Activated T-cell treated with anti-CD3 and anti-CD28 coated beads for 4 hours (primary cell): Measurements from ENCODE around the gene PLP1.
"Not testable (repeated sequence)": the region's sequence is repeated elsewhere in the genome, so short reads cannot be mapped to it uniquely, and the experiment has no call there.

ENCODE experiments used
- DNase-seq: peaks from one replicate; pipeline ENCODE4 v3.0.0-alpha.2; 2020

Gene PLP1

DNA sequence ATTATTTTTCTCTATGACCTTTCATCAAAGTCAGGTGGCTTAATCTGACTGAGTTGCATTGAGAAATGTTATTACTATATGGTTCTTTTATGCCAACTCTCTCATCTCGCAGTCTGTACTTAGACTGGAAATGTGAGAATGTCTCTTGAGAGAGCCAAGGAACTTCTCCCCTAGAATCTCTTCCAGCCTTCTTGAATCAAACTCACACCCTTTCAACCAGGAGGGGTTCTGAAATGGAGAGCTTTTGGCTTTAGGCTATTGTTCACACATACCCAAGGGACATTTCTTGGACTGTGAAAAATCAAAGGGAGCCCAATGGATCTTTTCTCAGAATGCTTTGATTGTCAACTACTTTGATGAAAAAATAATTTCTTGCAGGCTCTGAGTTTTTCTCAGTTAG is 5.1 kb downstream of the PLP1 start:
- DNase-seq, result no peak

DNA sequence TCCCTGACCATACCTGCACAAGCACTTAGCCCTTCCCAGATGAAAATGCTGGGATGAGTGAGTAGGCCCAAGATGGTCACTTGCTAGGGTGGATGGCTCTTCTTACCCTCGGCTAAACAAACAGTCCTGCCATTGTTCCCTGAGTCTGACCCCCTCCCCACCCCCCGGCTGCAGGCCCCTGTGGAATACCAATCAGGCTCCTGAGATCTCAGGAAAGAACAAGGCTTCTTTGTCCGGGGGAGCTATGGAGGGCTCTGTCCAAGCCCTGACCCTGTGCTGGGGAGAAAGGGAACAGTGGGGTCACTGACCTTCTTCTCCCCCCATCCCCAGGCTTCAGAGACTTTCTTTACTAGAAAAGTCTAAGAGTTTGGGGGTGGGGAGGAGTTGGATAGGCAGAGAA is 6.0 kb downstream of the PLP1 start:
- no peak for DNase-seq

DNA sequence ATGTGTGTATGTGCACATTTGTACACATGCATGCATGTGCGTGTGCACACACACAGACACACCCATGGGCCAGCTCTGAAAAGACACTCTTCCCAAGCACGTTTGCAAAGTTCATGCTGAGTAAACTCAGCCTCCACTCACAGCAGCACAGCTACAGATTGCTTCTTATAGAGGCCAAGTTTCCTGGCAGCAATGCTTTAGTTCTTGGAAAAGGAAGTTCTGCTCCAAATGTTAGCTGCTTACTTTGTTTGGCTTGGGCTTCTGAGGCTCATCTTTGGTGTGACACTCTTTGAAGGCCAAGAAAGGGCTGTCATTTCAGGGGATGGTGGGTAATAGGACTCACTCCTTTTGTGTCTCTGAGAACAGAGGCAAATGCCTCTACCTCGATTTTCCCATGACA is 6.6 kb downstream of the PLP1 start:
- no peak for DNase-seq

DNA sequence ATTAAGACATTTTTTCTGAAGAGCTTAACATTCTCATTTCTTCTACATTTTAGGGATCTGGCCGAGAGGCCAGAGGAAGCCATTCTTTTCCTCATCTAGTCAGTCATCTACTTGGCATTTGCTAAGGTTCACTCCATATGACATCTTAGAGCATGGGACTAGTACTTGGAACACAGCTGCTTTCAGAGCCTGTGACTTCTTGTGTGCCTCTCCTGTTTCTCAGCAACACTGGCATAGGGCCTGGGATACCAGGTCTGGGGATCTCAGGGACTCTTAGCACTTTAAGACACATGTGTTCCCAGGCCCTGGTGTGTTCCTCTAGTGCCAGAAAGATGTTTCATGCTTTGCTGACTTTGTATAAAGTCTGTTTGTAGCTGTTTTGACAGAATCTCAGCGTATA is 7.3 kb downstream of the PLP1 start:
- DNase-seq, result no peak

DNA sequence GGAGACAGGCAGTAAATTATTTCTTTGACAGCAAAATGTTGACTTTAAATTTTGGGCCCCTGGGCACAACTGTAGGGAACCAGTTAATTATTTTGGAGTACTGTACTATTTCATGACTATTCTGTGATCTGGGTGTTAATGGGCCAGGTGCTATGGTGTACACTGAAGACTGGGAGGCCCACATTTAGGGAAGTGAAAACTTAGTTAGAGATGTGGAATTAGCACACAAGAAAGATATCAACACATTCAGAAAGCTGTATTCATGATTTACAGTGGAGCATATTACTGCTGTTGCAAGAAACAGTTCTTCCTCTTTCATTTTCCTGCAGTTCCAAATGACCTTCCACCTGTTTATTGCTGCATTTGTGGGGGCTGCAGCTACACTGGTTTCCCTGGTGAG is 12.4 kb downstream of the PLP1 start:
- DNase-seq, result no peak

DNA sequence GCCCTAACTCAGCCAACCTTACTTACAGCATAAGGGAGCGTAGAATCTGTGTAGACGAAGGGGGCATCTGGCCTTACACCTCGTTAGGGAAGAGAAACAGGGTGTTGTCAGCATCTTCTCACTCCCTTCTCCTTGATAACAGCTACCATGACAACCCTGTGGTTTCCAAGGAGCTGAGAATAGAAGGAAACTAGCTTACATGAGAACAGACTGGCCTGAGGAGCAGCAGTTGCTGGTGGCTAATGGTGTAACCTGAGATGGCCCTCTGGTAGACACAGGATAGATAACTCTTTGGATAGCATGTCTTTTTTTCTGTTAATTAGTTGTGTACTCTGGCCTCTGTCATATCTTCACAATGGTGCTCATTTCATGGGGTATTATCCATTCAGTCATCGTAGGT is 14.6 kb downstream of the PLP1 start:
- no peak for DNase-seq

DNA sequence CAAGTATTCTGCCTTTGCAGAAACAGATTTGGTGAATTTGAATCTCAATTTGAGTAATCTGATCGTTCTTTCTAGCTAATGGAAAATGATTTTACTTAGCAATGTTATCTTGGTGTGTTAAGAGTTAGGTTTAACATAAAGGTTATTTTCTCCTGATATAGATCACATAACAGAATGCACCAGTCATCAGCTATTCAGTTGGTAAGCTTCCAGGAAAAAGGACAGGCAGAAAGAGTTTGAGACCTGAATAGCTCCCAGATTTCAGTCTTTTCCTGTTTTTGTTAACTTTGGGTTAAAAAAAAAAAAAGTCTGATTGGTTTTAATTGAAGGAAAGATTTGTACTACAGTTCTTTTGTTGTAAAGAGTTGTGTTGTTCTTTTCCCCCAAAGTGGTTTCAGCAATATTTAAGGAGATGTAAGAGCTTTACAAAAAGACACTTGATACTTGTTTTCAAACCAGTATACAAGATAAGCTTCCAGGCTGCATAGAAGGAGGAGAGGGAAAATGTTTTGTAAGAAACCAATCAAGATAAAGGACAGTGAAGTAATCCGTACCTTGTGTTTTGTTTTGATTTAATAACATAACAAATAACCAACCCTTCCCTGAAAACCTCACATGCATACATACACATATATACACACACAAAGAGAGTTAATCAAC is 15.3 kb downstream of the PLP1 start:
- DNase-seq, result no peak

DNA sequence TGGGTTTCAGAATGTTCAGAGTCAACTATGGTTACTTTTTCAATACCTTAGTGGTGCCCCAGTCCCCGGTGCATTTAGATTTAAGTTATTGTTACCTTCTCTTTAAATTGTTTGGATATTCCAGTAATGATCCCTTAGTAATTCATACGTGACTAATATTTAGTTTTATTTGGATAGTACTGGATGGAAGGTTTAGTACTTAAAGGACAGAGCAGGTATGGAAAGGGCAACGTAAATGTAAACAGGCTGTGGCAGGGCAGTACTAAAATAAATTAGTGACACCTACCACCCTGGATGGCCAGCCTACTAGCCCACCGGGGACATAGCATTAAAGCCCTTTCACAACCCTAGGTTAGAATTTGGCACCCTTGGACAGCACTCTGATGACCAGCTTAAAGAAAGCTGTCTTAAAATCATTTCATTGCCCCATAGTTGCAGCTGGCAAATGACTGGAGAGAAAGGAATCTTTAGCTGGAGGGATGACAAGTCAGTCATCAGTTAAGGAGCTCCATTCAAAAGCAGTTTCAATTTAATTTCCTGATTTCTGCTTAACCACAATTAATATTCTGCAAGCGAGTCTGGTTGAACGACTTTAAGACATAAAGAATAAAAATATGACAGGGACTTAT is 16.4 kb downstream of the PLP1 start:
- DNase-seq, result no peak

DNA sequence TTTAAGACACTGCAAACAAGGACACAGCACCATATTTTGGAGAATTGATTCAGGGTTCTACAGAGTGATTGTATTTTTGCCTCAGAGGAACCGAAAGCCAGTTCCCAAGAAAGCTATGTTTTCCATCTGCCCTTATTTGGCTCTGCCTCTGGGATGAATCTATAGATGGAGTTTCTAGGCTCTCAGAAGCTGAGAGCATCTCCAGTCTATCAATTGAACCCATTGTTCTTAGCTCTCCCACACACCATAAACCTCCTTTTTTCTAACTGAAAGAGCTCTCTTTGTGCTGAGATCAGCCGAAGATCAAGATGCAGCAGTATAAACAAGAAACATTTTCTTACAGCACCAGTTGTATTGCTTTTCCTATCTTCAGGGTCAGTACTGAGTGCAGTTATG is 16.9 kb downstream of the PLP1 start:
- no peak for DNase-seq

DNA sequence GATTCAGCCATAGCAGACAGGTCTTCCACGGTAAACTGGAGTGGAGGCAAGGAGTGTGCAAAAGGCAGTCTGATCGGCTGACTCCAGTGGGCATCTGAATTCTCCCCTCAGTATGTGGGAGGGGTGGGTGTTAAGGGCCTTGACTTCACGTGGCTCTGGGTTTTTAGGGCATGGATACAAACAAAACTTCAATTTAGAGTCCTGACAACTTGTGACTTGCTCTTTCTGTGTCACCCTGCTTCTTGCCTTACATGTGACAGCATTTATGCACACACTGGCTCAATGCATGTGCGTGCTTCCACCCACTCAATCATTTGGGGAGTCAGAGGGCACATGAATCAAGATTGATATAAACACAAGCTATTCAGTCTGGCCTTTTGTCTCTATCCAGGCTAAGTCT is 17.5 kb downstream of the PLP1 start:
- DNase-seq, result no peak

DNA sequence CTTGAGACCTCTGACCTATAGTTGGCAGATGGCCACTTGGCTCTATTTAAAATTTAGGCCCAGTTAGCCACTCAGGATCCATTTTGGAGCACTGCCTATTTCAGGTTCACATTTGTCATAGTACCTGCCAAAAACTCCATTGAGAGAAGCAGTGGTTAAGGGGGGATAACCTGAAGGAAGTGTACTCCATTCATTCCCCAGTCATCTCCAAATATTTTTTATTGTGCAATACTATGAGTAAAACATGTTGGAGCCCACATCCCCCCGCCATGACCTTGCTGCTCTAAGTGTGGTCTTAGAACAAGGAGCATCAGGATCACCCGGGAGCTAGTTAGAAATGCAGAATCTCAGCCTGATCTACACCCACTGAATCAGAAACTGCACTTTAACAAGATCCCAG is 21.1 kb downstream of the PLP1 start:
- no peak for DNase-seq

DNA sequence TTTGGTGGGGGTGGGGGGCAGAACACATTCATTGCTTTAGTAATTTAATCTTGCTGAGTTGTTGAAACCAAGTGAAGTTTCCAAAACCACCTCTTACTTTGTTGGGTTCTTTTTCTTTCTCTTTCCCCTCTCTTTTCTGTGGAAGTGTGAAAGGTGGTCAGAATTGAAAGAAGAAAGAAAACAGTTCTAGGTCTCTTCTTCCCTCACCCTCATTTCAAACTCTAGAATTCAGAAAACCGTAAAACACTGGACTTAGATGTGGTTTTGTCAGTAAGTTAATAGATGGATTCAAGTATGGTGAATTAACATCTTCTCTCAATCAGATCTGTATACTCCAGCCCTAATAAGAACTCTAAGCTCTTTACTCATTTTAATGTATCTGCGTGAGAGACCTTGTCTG is 23.7 kb downstream of the PLP1 start:
- no peak for DNase-seq

DNA sequence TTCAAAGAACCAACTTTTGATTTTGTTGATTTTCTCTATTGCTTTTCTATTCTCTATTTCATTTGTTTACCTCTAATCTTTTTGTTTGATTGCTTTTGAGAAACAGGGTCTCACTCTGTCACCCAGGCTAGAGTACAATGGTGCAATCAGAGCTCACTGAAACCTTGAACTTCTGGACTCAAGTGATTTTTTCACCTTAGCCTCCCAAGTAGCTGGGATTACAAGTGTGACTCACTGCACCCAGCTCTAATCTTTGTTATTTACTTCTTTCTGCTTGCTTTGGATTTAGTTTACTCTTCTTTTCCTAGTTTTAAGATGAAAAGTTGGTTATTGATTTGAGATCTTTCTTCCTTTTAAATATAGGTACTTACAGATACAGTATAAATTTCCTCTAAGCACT is 29.2 kb downstream of the PLP1 start:
- DNase-seq, result no peak

DNA sequence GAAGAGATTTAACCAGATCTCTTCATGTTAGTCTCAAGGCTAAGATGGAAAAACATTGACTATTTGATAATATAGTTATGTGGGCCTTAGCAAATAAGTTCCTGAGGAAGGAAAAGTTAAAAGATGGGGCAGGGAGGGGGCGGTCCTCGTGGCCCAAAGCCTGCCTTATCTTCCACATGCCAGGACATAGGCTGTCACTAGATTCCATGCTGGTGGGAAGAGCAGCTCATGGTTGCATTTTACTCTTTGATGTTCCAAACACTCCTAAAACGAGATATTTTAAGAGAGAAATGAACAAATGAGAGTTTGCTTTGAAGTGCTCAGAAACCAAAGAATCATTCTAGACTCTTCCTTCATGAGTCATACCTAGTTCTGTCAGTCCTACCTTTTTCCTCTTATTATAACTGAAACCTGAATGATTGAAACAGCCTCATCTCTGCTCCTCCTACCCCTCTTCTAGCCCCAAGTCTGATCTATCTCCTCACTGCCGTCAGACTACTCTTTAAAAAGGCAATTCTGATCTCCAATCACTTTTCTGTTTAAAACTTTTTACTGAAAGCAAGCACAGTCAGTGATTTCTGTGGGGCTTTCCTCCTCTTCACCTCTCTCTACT is 30.3 kb downstream of the PLP1 start:
- no peak for DNase-seq

DNA sequence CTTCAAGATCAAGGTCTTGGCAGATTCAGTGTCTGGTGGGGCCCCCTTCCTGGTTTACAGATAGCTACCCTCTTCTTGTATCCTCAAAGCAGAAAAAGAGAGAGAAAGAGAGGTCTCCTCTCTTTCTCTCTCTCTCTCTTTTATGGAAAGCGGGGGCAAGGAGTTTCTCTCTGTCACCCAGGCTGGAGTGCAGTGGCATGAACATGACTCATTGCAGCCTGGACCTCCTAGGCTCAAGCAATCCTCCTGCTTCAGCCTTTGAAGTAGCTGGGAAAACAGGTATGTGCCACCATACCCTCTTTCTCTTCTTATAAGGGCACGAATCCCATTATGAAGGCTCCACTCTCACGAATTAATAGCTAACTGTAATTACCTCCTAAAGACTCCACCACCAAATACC is 35.2 kb downstream of the PLP1 start:
- DNase-seq, result no peak

DNA sequence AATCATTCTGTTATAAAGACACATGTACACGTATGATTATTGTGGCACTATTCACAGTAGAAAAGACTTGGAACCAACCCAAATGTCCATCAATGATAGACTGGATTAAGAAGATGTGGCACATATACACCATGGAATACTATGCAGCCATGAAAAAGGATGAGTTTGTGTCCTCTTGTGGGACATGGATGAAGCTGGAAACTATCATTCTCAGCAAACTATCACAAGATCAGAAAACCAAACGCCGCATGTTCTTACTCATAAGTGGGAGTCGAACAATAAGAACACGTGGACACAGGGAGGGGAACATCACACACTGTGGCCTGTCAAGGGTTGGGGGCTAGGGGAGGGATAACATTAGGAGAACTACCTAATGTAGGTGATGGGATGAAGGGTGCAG is 40.5 kb downstream of the PLP1 start:
- DNase-seq, result not testable (repeated sequence)

DNA sequence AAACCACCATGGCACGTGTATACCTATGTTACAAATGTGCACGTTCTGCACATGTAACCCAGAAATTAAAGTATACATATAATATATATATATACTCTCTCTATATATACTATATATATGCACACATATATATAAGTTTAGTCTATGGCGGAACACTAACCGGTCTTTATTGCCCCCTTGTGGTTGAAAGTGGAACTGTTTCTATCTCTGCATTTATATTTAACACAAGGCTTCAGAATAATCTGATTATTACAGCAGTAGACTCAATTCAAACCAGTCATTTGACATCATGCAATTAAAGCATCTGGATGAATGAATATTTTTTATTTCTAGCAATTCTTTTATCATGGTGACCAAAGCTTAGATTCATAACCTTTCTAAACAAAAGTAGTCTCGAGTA is 40.9 kb downstream of the PLP1 start:
- DNase-seq, result no peak

DNA sequence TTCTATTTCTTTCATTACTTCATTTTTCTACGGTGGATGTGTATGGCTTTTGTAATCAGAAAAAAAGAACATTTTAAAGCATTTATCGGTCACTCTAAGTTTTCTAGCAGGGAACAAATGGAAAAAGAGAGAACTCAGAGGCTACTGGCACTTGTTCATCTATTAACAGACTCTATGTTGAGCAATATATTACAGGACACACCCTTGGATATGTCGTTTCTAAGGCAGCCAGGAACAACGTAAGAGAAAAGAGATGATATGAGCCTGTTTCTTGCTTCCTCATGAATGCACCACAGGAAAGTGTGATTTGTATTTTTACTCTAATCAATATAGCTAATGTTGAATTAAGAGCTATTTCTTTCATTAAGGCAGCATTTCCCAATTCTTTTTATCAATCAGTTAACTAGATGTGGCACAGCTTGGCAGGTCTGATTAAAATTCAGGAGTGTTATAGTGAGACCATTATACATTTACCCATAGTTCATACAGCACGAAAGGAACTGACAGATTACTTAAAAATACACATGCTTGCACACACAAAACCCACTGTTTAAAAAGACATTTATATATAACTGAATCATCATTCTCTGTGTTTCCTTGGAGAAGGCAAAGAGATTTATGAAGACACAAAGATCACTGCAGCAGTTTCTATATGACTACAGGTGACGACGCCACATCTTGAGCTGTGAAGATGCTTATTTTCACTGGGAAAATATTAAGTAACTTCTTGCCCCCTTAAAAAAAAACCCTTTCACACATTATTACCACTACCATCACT is 42.4 kb downstream of the PLP1 start:
- no peak for DNase-seq

DNA sequence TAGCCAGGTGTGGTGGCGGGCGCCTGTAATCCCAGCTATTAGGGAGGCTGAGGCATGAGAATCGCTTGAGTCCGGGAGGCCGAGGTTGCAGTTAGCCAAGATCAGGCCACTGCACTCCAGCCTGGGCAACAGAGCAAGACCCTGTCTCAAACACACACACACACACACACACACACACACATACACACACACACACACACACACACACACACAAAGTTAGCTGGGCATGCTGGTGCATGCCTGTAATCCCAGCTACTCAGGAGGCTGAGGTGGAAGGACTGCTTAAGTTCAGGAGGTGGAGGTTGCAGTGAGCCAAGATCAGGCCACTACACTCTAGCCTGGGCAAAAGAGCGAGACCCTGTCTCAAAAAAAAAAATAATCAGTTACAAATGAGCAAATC is 44.2 kb downstream of the PLP1 start:
- not testable (repeated sequence) for DNase-seq

DNA sequence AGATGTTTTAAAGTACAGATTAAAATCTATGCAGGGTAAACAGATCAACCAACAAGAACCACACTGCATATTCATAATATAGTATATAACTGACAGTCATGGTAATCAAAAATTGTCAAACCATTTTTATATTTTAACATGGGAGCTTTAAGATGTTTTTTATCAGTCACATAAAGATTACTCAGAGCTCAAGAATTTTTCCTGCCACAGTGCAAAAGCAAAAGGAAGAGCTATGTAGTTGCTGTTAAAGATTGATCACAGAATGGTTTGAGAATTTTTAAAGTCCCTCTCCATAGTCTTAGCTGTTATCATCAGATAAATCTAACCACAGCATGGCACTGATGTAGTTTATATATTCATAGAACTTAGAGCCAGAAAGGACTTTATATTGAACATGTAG is 47.0 kb downstream of the PLP1 start:
- no peak for DNase-seq

DNA sequence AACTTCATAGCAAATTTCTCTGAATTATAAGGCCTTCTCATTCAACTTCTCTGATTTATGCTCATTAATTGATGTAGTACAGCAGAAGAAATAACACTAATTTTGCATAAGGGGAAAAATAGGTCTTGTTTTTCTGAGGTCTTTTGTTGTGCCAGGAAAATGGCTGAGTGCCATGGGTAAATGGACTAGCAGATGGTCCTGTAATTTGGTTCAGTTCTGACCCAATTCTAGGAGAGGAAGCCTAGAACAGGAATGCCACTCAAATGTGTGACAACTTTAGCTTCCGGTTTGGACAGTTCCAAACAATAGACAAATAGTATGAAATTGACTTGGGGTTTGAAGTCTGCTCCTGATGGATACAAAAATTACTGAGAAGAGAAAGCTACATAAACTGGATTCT is 49.2 kb downstream of the PLP1 start:
- no peak for DNase-seq

DNA sequence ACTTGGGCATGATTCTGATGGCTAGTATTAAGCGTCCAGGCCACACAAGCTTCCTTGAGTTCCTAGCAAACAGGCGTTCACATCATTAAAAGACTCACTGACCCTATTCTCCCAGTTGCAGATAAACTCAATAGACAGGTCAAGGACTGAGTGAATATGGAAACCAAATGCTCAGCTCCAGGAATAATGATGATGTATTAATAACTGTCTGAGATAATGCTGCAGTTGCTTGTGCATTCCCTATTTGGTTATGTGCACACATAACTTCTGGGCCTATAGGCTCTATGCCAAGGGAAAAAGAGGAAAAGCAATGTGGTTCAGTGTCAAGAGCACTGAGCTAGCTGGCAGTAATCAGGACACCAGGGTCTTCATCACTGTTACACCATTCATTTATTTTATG is 51.9 kb downstream of the PLP1 start:
- DNase-seq, result no peak

DNA sequence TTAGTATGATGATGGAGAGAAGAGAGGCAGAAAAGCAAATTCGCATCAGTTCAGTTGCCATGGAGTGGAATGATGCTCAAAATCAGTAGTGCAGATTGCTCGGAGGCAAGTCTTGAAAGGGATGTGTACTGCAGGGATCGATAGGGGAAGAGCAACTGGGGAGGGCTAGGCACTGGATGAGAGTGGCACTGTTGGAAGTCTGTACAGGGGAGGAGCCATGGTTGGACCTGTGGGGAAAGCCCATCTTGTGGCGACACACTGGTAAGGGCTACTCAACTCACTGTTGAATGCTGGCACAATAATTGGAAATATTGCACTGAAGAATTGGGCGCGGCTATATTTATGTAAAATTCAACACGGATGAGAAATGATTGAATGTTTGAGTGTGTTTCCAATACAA is 54.2 kb downstream of the PLP1 start:
- no peak for DNase-seq

DNA sequence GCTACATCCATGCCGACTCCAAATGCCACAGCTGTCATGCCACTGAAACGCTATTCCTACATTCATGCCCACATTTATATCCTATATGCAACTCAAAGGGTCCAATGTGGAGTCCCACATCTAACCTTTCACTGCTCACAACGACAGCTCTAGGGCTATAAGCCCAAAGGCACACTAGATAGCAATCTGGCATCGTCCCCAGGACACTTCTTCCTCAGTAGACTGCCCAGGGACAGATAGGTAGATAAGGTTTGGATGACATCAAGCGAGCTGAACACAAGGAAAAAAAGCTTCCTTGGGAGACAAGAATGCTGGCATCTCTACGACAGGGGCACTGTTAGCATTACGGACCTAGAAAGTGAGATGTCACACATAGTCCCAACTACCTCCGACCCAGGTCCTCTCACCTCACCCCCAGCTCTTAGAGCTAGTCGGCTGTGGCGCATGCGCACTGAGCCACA is 54.7 kb downstream of the PLP1 start:
- peak; percentile 50 for DNase-seq
